Endothelial cell of umbilical vein (primary cell): ENCODE measurements around the gene RPS21.

Source experiments
- EZH2 ChIP-seq: IDR thresholded peaks from 2 replicates; pipeline ENCODE4 v1.6.1; 2012; ENCODE audit warnings: borderline replicate concordance, low read depth, mild to moderate bottlenecking, moderate library complexity, low read length, inconsistent platforms; ENCODE audit not compliant: severe bottlenecking
- POLR2A ChIP-seq: IDR thresholded peaks from 2 replicates; pipeline ENCODE4 v1.6.1; 2012; ENCODE audit warnings: low read depth, mild to moderate bottlenecking, control low read depth, low read length
- POLR2AphosphoS5 ChIP-seq: IDR thresholded peaks from 2 replicates; pipeline ENCODE4 v1.6.1; 2012; ENCODE audit warnings: low read depth, mild to moderate bottlenecking, control low read depth, low read length, moderate library complexity; ENCODE audit not compliant: insufficient read depth
- TF ChIP-seq, protein P1 (sequence below), 2 donors: IDR thresholded peaks; 1 replicate in 1 of 2; 2 replicates in 1 of 2; pipeline ENCODE4 v1.5.1; 2011; ENCODE audit warnings: low read length in 2 of 2, mild to moderate bottlenecking in 2 of 2, moderate library complexity in 2 of 2, control low read depth in 1 of 2, inconsistent platforms in 1 of 2, low read depth in 1 of 2; ENCODE audit not compliant: insufficient read depth in 1 of 2; ENCODE audit errors: extremely low read depth in 1 of 2

DNA sequence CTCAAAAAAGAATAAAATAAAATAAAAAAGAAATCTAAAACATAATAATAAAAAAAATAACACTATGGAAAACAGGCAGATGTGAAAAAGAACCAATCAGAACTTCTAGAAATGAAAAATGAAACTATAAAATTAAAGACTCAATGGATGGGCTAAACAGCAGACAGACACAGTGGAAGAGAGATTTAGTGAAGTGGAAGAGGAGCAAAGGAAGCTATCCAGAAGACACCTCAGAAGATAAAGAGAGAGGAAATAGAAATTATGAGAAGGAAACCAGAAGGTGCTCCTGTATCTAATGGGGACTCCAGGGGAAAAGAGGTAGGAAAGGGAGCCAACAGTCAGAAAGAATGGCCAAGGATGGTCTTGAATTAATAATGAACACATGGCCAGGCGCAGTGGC lies 38.3 kb upstream of the RPS21 start:
- no peak for TF ChIP-seq POLR2A
- TF ChIP-seq, protein P1, sequence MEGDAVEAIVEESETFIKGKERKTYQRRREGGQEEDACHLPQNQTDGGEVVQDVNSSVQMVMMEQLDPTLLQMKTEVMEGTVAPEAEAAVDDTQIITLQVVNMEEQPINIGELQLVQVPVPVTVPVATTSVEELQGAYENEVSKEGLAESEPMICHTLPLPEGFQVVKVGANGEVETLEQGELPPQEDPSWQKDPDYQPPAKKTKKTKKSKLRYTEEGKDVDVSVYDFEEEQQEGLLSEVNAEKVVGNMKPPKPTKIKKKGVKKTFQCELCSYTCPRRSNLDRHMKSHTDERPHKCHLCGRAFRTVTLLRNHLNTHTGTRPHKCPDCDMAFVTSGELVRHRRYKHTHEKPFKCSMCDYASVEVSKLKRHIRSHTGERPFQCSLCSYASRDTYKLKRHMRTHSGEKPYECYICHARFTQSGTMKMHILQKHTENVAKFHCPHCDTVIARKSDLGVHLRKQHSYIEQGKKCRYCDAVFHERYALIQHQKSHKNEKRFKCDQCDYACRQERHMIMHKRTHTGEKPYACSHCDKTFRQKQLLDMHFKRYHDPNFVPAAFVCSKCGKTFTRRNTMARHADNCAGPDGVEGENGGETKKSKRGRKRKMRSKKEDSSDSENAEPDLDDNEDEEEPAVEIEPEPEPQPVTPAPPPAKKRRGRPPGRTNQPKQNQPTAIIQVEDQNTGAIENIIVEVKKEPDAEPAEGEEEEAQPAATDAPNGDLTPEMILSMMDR (IDR thresholded peaks at IDR 0.05; ENCODE audit: extremely low read depth in 1 of 2, insufficient read depth in 1 of 2, low read depth in 1 of 2, low read length in 2 of 2): no peak
- no peak for TF ChIP-seq EZH2
- TF ChIP-seq POLR2AphosphoS5: no peak
